GM12872 (cell line): ENCODE measurements around the gene CHPF.

Source experiments
- CTCF ChIP-seq: IDR thresholded peaks from 3 replicates; pipeline ENCODE4 v1.5.1; 2011; ENCODE audit warnings: low read depth, mild to moderate bottlenecking, low read length, moderate library complexity; ENCODE audit not compliant: insufficient read depth

The CHPF gene

GRCh38 chr2:219543596-219544358 is at the start of gene CHPF, which contains the start of gene TMEM198:
Gene CHPF, minus strand, starts transcription at chr2:219543809. Its CDS starts 271 bp downstream, at chr2:219543538.
Gene TMEM198, plus strand, starts transcription at chr2:219544028. Its CDS starts 700 bp downstream, at chr2:219544728.
- TF ChIP-seq CTCF = no peak

- TF ChIP-seq CTCF = no peak
Measured at GRCh38 chr2:219593154-219593553, 49.5 kb upstream of the CHPF start.

GRCh38 chr2:219592736-219593135 is 49.1 kb upstream of the CHPF start:
- TF ChIP-seq CTCF = no peak

- TF ChIP-seq CTCF = no peak
Measured at GRCh38 chr2:219591091-219591490, 47.5 kb upstream of the CHPF start.

GRCh38 chr2:219581346-219581745 is 37.7 kb upstream of the CHPF start:
- no peak for TF ChIP-seq CTCF

GRCh38 chr2:219578811-219579613 is 35.4 kb upstream of the CHPF start:
- TF ChIP-seq CTCF = no peak
